K562 (cell line): ENCODE results near the gene FYB1. TPM values are rescaled to one million over a fixed set of nuclear protein-coding genes. Genes with fewer than 3 reads are reported as not detected.

ENCODE experiments used
- ARID1B ChIP-seq: fragments of 450-650 bp; IDR thresholded peaks from 2 replicates; pipeline ENCODE4 v1.6.1; 2016; ENCODE audit warnings: antibody characterized with exemption, mild to moderate bottlenecking, inconsistent platforms
- BHLHE40 ChIP-seq: IDR thresholded peaks from 2 replicates; pipeline ENCODE4 v1.6.1; 2011; ENCODE audit warnings: low read length, improper control_type of control experiment
- CC2D1A ChIP-seq: fragments of 450-650 bp; IDR thresholded peaks from 2 replicates; pipeline ENCODE4 v1.6.1; 2017; ENCODE audit warnings: mild to moderate bottlenecking
- CTBP1 ChIP-seq: fragments of 450-650 bp; IDR thresholded peaks from 2 replicates; pipeline ENCODE4 v1.6.1; 2016; ENCODE audit warnings: borderline replicate concordance
- EGR1 ChIP-seq: fragments of 450-650 bp; conservative IDR thresholded peaks from 2 replicates; pipeline ENCODE4 v1.6.1; 2017; ENCODE audit warnings: mild to moderate bottlenecking
- EHMT2 ChIP-seq: fragments of 450-650 bp; IDR thresholded peaks from 2 replicates; pipeline ENCODE4 v1.6.1; 2018; ENCODE audit warnings: antibody characterized with exemption
- FUS ChIP-seq: fragments of 200-400 bp; formaldehyde crosslinking; optimal IDR thresholded peaks from 2 replicates; pipeline ENCODE3; 2017; ENCODE audit warnings: low read depth, low read length
- MECOM ChIP-seq: fragments of 250-450 bp; sonication (Bioruptor Pico); IDR thresholded peaks from 2 replicates; pipeline ENCODE4 v1.8.0; 2022; ENCODE audit warnings: inconsistent platforms
- MEIS2 ChIP-seq: fragments of 450-650 bp; IDR thresholded peaks from 2 replicates; pipeline ENCODE4 v1.6.1; 2014; ENCODE audit warnings: mild to moderate bottlenecking; ENCODE audit not compliant: partially characterized antibody
- MYC ChIP-seq, 2 experiments: fragments of 250-450 bp in 1 of 2; sonication (Bioruptor Pico) in 1 of 2; IDR thresholded peaks; 2 replicates each; pipeline versions ENCODE4 v1.5.1 to v1.6.1; 2012 to 2021; ENCODE audit warnings: low read depth in 2 of 2, borderline replicate concordance in 1 of 2, improper control_type of control experiment in 1 of 2, low read length in 1 of 2, mild to moderate bottlenecking in 1 of 2, moderate library complexity in 1 of 2
- NR2C1 ChIP-seq, 2 experiments: fragments of 450-650 bp; IDR thresholded peaks; 2 replicates each; pipeline ENCODE4 v1.6.1; 2017; ENCODE audit warnings: mild to moderate bottlenecking in 2 of 2, antibody characterized with exemption in 1 of 2, inconsistent platforms in 1 of 2, missing compliant biosample characterization in 1 of 2, missing genetic modification characterization in 1 of 2
- NR2C2 ChIP-seq, 2 experiments: fragments of 200-800 bp in 1 of 2; sonication (Bioruptor generic) in 1 of 2; sonication (generic) in 1 of 2; formaldehyde crosslinking in 1 of 2; IDR thresholded peaks; 2 replicates each; pipeline versions ENCODE4 v1.6.1 to v1.8.0; 2016 to 2022; ENCODE audit warnings: mild to moderate bottlenecking in 1 of 2, missing compliant biosample characterization in 1 of 2, missing genetic modification characterization in 1 of 2, missing genetic modification reagents in 1 of 2
- RAD21 ChIP-seq, 2 experiments: fragments of 250-450 bp in 1 of 2; fragments of 450-650 bp in 1 of 2; sonication (Bioruptor Pico) in 1 of 2; formaldehyde crosslinking in 1 of 2; IDR thresholded peaks in 1 of 2; conservative IDR thresholded peaks in 1 of 2; 2 replicates each; pipeline versions ENCODE4 v1.4.0 to v1.8.0; 2020 to 2022; ENCODE audit warnings: mild to moderate bottlenecking in 2 of 2, moderate library complexity in 1 of 2
- REST ChIP-seq, 2 experiments: fragments of 450-650 bp; formaldehyde crosslinking in 1 of 2; IDR thresholded peaks; 2 replicates each; pipeline versions ENCODE4 v1.4.0 to v1.6.1; 2014 to 2020; ENCODE audit warnings: mild to moderate bottlenecking in 2 of 2, borderline replicate concordance in 1 of 2, low read depth in 1 of 2
- TEAD2 ChIP-seq: fragments of 450-650 bp; IDR thresholded peaks from 2 replicates; pipeline ENCODE4 v1.6.1; 2016; ENCODE audit warnings: missing genetic modification characterization, control low read depth, missing compliant biosample characterization
- ZEB2 ChIP-seq: fragments of 450-650 bp; IDR thresholded peaks from 2 replicates; pipeline ENCODE4 v1.6.1; 2016
- ZNF445 ChIP-seq: fragments of 250-450 bp; sonication (Bioruptor Pico); IDR thresholded peaks from 2 replicates; pipeline ENCODE4 v1.4.0; 2020; ENCODE audit warnings: low read depth, mild to moderate bottlenecking, moderate library complexity
- ZNF707 ChIP-seq: fragments of 250-450 bp; sonication (Bioruptor Pico); conservative IDR thresholded peaks from 2 replicates; pipeline ENCODE4 v1.8.0; 2022; ENCODE audit warnings: inconsistent platforms, mild to moderate bottlenecking, moderate library complexity
- polyA plus RNA-seq, 8 experiments: library from polyadenylated mRNA; depleted of rRNA in 4 of 8; stranded (reverse) in 5 of 8; unstranded in 3 of 8; fragments of >200 nt; fragmentation: Nextera tagmentation in 2 of 8; fragmentation: Illumina TruSeq in 1 of 8; extraction: Ambion mirVana in 2 of 8; extraction: Trizol in 1 of 8; gene quantifications; 2 replicates each; pipeline versions ENCODE4 v1.2.1 to v1.2.3, GENCODE V29; 2011 to 2014; ENCODE audit warnings: inconsistent platforms in 1 of 8, missing spikeins in 1 of 8
- total RNA-seq, 7 experiments: library from RNA; depleted of rRNA in 6 of 7; stranded (reverse); fragments of >200 nt in 6 of 7; fragmentation: Illumina TruSeq in 2 of 7; extraction: Trizol in 2 of 7; gene quantifications; 2 replicates each; pipeline versions ENCODE4 v1.2.1 to v1.2.3, GENCODE V29; 2011 to 2021; ENCODE audit warnings: low replicate concordance in 1 of 7

Gene FYB1
- total and polyA plus RNA-seq, 9 of the 15 experiments (the other 6 are each of a cell fraction or from before 2014, with no cell fraction given): 4.7 to 31.5 (median 9.7) TPM

DNA sequence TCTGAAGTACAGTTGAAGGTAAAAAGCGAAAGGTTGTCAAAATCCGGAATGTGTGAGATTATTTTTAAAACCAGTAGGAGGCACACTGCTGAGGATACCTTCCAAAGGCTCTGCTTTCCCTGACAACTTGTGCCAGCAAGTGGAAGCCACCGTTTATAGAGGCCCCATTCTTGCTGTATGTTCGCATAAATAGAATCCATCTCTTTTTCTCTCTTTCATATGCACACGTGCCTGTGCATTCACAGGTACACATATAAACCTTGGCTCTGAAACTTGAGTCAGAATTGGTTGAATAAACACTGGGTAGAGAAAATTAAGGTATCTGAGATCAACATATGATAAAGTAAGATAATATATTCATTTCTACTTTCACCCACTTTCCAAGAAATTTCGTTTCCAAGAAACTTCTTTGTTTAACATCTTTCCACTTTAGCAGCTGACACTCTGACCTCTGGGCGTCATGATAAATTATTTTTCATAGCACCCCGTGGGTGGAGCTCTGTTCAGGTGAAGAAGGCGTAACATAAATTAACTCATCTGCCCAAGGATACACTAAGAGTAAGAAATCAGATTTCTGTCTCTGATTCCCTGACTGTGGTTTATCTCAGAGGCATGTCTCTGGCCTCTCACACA lies 81.4 kb downstream of the FYB1 start (continued):
- TF ChIP-seq ZNF707 (CRISPR knock-in tag): no peak
- TF ChIP-seq ARID1B: peak; percentile 44; the same call in 1 of the 2 replicates
- peak; percentile 26 to 57; a peak in 1 of 4 replicates for TF ChIP-seq RAD21 (CRISPR knock-in tag; conservative IDR thresholded peaks at IDR 0.05 in 1 of 2, IDR thresholded peaks at IDR 0.05 in 1 of 2)
- TF ChIP-seq REST (IDR thresholded peaks at IDR 0.05; ENCODE audit: borderline replicate concordance): peak; percentile 36; the same call in 1 of the 2 replicates
- no peak for TF ChIP-seq REST (CRISPR knock-in tag; IDR thresholded peaks at IDR 0.05; ENCODE audit: low read depth)
- TF ChIP-seq EGR1: peak; percentile 50
- TF ChIP-seq BHLHE40: 0 out of 2 replicates have a peak, but pooled peaks have one; percentile 23
- TF ChIP-seq CTBP1: peak; percentile 63
- TF ChIP-seq CC2D1A: 0 out of 2 replicates have a peak, but pooled peaks have one; percentile 18
- no peak for TF ChIP-seq FUS
- peak; percentile 93 for TF ChIP-seq MEIS2
- TF ChIP-seq ZEB2: 0 out of 2 replicates have a peak, but pooled peaks have one; percentile 29
- peak; percentile 52; the same call in 1 of the 2 replicates for TF ChIP-seq MYC (IDR thresholded peaks at IDR 0.05; ENCODE audit: low read depth, low read length)
- TF ChIP-seq MYC (CRISPR knock-in tag; IDR thresholded peaks at IDR 0.05; ENCODE audit: borderline replicate concordance, low read depth): no peak
- no peak for TF ChIP-seq ZNF445 (CRISPR knock-in tag)
- peak; percentile 49; the same call in 1 of the 2 replicates for TF ChIP-seq TEAD2 (tag)
- no peak for TF ChIP-seq NR2C2 (CRISPR knock-in tag; IDR thresholded peaks at IDR 0.05)
- TF ChIP-seq NR2C2 (tag; IDR thresholded peaks at IDR 0.05): peak; percentile 60
- TF ChIP-seq EHMT2: no peak
- peak; percentile 78; the same call in 1 of the 2 replicates for TF ChIP-seq MECOM
- peak; percentile 30; the same call in 1 of the 2 replicates for TF ChIP-seq NR2C1 (IDR thresholded peaks at IDR 0.05)
- TF ChIP-seq NR2C1 (tag; IDR thresholded peaks at IDR 0.05): 0 out of 2 replicates have a peak, but pooled peaks have one; percentile 61
